ENCODE measurements around the gene DEFB131B.
"Not testable (repeated sequence)": the region's sequence is repeated elsewhere in the genome, so short reads cannot be mapped to it uniquely, and the experiment has no call there.

The DEFB131B gene, protein sequence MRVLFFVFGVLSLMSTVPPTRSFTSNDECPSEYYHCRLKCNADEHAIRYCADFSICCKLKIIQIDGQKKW

DNA sequence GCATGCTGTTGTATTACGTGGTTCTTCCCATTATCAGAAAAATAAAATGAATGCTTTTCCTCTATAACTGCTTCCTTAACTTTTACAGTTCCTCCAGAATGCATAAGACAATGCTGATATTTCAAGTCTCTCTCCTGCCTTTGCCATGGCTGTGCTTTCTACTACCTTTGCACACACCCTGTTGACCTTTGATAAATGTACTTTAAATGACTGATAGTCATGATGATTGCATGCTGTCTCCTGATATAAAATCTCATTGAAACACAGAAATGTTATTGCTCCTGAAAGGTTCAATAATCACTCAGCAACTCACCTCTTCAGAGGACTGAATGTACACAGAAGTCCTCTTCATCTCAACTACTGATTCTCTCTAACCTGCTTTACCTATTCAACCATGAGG, at the start of gene DEFB131B:
Gene DEFB131B, plus strand, starts transcription at position 395 of the 400 bp plus-strand sequence. Its CDS starts 0 bp downstream, at position 395.
- DNase-seq (ENCODE audit: low read depth), result not testable (repeated sequence)

GRCh38 chr11:71829247-71829646, 49.0 kb upstream of the DEFB131B start:
- DNase-seq (ENCODE audit: low read depth), result not testable (repeated sequence)

- not testable (repeated sequence) for DNase-seq (ENCODE audit: low read depth)
Observed at GRCh38 chr11:71829686-71830085, 48.6 kb upstream of the DEFB131B start.

DNA sequence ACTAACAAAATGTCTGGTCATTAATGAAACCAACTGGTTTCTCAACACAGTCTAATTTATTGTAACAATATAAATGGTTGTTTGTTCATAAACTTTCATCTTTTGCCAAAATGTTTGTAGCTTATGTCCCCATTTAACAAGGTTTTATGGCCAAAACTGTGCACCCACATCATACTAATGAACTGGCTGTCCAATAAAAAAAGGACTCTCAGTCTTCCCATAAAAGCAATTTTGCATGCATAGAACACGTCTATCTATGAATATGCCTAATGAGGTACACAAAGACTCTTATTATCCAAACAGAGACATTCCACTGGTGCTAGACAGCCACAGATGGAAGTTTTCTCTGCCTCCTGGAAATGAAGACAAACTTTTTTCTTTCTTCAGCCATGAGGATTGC, 45.4 kb upstream of the DEFB131B start, which contains the start of gene DEFB108B:
Gene DEFB108B, plus strand, starts transcription at position 390 of the 400 bp plus-strand sequence. Its CDS starts 0 bp downstream, at position 390.
- not testable (repeated sequence) for DNase-seq (ENCODE audit: low read depth)

GRCh38 chr11:71842720-71843119, 35.5 kb upstream of the DEFB131B start:
- DNase-seq (ENCODE audit: low read depth), result not testable (repeated sequence)

DNA sequence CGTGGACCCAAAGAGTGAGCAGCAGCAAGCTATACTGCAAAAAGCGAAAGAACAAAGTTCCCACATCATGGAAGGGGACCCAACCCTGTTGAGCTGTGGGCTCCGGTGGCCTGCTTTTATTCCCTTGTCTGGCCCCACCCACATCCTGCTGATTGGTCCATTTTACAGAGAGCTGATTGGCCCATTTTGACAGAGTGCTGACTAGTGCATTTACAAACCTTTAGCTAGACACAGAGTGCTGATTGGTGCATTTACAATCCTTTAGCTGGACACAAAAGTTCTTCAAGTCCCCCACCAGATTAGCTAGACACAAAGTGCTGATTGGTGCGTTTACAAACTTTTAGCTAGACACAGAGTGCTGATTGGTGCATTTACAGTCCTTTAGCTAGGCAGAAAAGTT, 34.9 kb upstream of the DEFB131B start:
- DNase-seq (ENCODE audit: low read depth), result not testable (repeated sequence)

- DNase-seq (ENCODE audit: low read depth), result no peak
Observed at GRCh38 chr11:71843858-71844257, 34.4 kb upstream of the DEFB131B start.

DNA sequence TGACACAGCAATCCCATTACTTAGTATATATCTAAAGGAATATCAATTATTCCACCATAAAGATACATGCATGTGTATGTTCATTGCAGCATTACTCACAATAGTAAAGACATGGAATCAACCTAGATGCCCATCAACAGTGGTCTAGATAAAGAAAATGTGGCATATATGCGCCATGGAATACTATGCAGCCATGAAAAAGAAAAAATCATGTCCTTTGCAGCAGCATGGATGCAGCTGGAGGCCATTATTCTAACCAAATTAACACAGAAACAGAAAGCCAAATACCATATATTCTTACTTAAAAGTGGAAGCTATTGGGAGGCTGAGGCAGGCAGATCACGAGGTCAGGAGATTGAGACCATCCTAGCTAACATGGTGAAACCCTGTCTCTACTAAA, 24.4 kb upstream of the DEFB131B start:
- DNase-seq (ENCODE audit: low read depth), result not testable (repeated sequence)

DNA sequence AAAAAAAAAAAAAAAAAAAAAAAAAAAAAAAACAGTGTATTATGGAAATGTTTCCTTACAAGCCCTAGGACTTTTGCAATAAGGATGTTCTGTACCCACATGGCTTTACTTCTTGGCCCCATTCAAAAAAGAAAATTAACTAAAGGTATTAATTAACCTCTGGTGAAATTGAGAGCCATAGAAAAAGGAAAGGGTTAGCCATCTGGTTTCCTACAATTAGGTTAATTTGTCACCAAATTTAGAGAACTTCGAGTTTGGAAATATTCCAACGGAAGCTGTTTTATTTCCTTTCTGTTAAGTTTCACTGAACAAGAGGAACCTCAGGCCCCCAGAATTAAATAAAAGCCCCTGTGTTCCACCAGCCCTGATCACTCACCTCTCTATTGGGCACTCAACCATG, 22.4 kb upstream of the DEFB131B start:
- DNase-seq (ENCODE audit: low read depth), result not testable (repeated sequence)

DNA sequence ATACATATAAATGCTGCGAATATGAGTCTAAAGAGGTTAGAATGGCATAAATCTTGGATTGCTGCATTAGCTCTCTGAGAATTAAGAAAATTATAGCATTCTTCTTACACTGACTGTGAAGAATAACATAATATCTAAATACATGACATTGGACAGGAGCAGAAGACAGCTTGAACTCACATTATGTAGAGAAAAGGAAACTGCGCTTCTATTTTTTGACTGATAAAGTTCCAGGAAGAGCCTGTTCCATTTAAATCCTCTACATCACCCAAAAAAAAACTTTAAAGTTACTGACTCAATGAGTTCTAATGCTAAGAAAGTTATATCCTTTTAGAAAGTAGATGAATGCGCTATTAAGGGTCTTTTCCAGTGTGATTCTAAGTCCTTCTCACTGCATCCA, 17.4 kb upstream of the DEFB131B start:
- DNase-seq (ENCODE audit: low read depth), result not testable (repeated sequence)

- DNase-seq (ENCODE audit: low read depth), result peak; percentile 69
Observed at GRCh38 chr11:71863978-71864627, 14.2 kb upstream of the DEFB131B start.

GRCh38 chr11:71867209-71867608, 11.0 kb upstream of the DEFB131B start:
- DNase-seq (ENCODE audit: low read depth), result not testable (repeated sequence)

DNA sequence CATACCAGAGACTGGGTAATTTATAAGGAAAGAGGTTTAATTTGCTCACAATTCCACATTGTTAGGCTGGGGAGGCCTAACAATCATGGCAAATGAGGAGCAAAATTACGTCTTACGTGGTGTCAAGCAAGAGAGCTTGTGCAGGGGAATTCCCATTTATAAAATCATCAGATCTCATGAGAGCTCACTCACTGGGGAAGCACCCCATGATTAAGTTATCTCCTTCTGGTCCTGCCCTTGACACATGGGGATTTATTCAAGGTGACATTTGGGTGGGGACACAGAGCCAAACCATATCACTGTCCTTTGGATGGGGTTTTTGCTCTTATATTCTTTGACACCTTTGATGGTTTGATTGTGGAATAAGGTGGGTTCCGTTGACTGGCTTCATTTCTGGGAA, 8.3 kb upstream of the DEFB131B start:
- not testable (repeated sequence) for DNase-seq (ENCODE audit: low read depth)

DNA sequence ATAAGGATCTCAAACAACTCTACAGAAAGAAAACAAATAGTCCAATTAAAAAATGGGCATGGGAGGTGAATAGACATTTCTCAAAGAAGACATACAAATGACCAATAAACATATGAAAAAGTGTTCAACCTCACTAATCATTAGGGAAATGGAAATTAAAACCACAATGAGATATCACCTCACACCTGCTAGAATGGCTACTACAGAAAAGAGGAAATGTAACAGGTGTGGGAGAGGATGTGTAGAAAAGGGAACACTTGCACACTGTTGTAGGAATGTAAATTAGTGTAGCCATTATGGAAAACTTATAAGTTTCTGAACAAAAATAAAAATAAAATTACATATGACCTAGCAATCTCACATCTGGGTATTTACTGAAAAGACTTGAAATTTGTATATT, 7.6 kb upstream of the DEFB131B start:
- DNase-seq (ENCODE audit: low read depth), result not testable (repeated sequence)

GRCh38 chr11:71876262-71876661, 2.0 kb upstream of the DEFB131B start:
- DNase-seq (ENCODE audit: low read depth), result peak; percentile 3

DNA sequence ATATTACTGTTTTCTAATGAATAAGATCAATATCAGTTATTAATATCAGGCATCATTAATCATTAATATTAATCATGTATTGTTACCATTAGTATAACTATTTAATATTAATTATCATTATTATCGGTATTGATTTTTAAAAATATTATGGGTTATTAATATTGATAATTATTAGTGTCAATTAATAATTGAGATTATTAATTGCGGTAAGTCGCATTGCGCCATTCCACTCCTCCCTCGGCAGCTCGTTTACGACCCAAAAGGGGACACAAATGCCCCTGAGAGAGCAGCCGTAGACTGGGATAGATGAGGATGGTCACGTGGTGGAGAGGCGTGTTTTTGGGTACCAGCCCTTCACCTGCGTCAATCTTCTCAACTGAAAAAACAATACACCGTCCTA, 7.6 kb downstream of the DEFB131B start:
- DNase-seq (ENCODE audit: low read depth), result not testable (repeated sequence)

DNA sequence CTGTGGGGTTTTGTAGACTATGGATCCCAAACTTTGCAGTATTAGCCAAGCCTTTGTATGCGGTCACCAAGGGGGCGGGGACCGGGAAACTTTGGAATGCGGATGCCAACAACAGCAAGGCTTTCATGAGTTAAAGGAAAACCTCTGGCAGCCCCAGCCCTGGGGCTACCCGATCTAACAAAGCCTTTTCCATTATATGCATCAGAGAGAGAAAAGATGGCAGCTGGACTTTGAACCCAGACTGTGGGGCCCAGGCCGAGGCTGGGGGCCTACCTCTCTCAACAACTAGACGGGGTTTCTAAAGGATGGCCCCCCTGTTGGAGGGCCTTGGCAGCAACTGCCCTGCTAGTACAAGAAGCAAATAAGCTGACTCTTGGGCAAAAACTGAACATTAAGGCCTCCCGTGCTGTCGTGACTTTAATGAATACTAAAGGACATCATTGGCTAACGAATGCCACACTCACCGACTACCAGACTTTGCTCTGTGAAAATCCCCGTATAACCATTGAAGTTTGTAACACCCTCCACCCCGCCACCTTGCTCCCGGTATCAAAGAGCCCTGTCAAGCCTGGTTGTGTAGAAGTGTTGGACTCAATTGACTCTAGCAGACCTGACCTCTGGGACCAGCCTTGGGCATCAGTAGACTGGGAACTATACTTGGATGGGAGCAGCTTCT, 10.2 kb downstream of the DEFB131B start:
- not testable (repeated sequence) for DNase-seq (ENCODE audit: low read depth)

DNA sequence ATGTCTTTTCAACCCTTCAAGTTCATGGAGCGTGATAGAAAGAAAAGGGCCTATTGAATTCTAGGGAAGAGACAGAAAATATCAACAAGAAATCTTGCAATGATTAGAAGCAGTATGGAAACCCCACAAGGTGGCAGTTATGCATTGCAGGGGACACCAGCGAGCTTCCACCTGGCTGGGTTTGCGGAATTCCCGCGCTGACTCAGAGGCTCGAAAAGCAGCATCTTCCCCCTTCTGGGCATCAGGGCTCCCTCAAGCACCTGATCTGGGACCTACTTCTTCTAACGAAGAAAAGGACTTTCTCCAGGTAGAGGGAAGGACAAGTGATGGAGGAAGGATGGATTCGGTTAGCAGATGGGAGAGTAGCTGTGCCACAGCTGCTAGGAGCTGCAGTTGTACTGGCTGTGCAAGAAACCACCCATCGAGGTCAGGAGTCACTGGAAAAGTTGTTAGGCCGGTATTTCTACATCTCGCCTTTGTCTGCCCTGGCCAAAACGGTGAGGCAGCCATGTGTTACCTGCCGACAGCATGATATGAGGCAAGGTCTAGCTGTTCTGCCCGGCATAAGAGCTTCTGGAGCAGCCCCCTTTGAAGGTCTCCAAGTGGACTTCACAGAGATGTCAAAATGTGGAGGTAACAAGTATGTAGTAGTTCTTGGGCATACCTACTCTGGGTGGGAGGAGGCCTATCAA, 11.1 kb downstream of the DEFB131B start:
- not testable (repeated sequence) for DNase-seq (ENCODE audit: low read depth)

- no peak for DNase-seq (ENCODE audit: low read depth)
Observed at GRCh38 chr11:71895961-71896360, 17.7 kb downstream of the DEFB131B start.

DNA sequence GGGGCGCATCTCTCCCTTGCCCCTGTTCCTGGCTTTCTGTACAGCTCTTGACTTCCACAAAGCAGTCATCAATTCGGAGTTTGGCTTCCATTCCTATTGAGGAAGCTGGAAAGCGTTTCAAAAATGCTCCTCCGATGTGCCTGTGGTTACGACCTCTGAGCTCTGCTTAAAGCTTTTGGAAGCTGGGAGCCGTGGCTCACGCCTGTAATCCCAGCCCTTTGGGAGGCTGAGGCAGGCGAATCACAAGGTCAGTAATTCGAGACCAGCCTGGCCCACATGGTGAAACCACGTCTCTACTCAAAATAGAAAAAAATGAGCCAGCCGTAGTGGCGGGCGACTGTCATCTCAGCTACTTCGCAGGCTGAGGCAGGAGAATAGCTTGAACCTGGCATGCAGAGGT, 22.9 kb downstream of the DEFB131B start:
- peak; percentile 84 for DNase-seq (ENCODE audit: low read depth)

GRCh38 chr11:71908218-71908617, 30.0 kb downstream of the DEFB131B start:
- no peak for DNase-seq (ENCODE audit: low read depth)

GRCh38 chr11:71910775-71911174, 32.5 kb downstream of the DEFB131B start:
- not testable (repeated sequence) for DNase-seq (ENCODE audit: low read depth)

Measured in iris pigment epithelial cell (primary cell).